ENCODE data around the gene QPCT. TPM values are rescaled to one million over a fixed set of nuclear protein-coding genes. Genes with fewer than 3 reads are reported as not detected.

QPCT gene
- total RNA-seq, 1 experiment from 2014 or later = 13.6 TPM

GRCh38 chr2:37322368-37322767 is 22.1 kb upstream of the QPCT start:
- Mint-ChIP-seq H3K36me3 (peaks cover 5% of the 10 kb centered on the region; the same call in 1 of the 2 replicates), H3K27me3 (ENCODE audit: low read depth) (peaks cover 20% of the 10 kb centered on the region), H3K4me3 (peak overlapping the region; percentile 98), H3K27ac (no peak overlapping the region), H3K9me3 (no peaks in the 10 kb centered on the region), H3K4me1 (peaks cover 65% of the 10 kb centered on the region)
- ChIA-PET CTCF (no interaction called here), POLR2A (no interaction called here)
- ATAC-seq = no peak
- no peak for DNase-seq (ENCODE audit: low spot score)
- TF ChIP-seq, protein P1, sequence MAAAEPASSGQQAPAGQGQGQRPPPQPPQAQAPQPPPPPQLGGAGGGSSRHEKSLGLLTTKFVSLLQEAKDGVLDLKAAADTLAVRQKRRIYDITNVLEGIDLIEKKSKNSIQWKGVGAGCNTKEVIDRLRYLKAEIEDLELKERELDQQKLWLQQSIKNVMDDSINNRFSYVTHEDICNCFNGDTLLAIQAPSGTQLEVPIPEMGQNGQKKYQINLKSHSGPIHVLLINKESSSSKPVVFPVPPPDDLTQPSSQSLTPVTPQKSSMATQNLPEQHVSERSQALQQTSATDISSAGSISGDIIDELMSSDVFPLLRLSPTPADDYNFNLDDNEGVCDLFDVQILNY (CRISPR knock-in tag; IDR thresholded peaks at IDR 0.05) = no peak
- TF ChIP-seq FOXK1 (CRISPR knock-in tag; IDR thresholded peaks at IDR 0.05) (no peak), STAT6 (CRISPR knock-in tag; conservative IDR thresholded peaks at IDR 0.05; ENCODE audit: low read depth) (no peak), CREB1 (CRISPR knock-in tag; IDR thresholded peaks at IDR 0.05) (no peak), MAX (CRISPR knock-in tag; IDR thresholded peaks at IDR 0.05) (no peak), PRRX2 (CRISPR knock-in tag; IDR thresholded peaks at IDR 0.05) (no peak)

DNA sequence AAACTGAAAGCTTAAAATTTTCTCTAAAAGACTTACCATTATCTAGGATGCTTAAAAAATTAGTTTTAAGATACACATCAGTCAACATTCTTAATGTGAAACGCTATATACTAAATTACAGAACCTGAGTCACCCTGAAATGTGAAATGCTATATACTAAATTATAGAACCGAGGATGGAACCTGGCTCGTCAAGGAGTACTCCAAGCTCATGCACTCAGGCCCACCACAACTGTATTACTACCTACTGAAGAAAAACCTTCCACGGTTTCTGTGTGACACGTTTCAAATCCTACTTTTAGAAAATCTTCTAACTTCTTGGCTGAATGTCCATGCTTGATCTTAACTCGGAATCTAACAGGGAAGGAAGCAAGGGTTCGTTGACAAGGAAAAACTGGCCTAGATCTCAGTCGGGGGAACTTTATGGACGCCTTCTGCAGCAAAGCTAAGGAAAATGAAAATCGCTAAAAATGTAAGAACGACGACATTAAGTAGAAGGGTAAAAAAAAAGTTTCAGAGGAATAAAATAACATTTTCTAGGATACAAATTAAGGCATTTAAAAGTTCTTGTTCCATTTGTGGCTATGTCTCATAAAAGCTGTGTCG is 21.2 kb upstream of the QPCT start:
- DNase-seq (ENCODE audit: low spot score) (no peak), ATAC-seq (no peak)
- TF ChIP-seq E2F1 (CRISPR knock-in tag; IDR thresholded peaks at IDR 0.05) (no peak), TEAD1 (CRISPR knock-in tag; IDR thresholded peaks at IDR 0.05) (no peak), ZNF232 (CRISPR knock-in tag; IDR thresholded peaks at IDR 0.05) (no peak), ZBTB21 (CRISPR knock-in tag; IDR thresholded peaks at IDR 0.05; ENCODE audit: borderline replicate concordance) (no peak), ZNF138 (CRISPR knock-in tag; conservative IDR thresholded peaks at IDR 0.05) (no peak), NFATC4 (CRISPR knock-in tag; IDR thresholded peaks at IDR 0.05) (no peak), ZNF219 (CRISPR knock-in tag; IDR thresholded peaks at IDR 0.05; ENCODE audit: borderline replicate concordance) (no peak), PRRX2 (CRISPR knock-in tag; IDR thresholded peaks at IDR 0.05) (no peak), E2F4 (CRISPR knock-in tag; IDR thresholded peaks at IDR 0.05; ENCODE audit: borderline replicate concordance, low read depth) (no peak), ZNF512 (CRISPR knock-in tag; IDR thresholded peaks at IDR 0.05; ENCODE audit: borderline replicate concordance) (no peak), ZMAT4 (CRISPR knock-in tag; IDR thresholded peaks at IDR 0.05) (no peak), RELA (CRISPR knock-in tag; IDR thresholded peaks at IDR 0.05; ENCODE audit: borderline replicate concordance) (no peak), CTCF (IDR thresholded peaks at IDR 0.05) (no peak), HMGA2 (CRISPR knock-in tag; IDR thresholded peaks at IDR 0.05) (no peak), ZNF416 (CRISPR knock-in tag; IDR thresholded peaks at IDR 0.05) (no peak), SOX15 (CRISPR knock-in tag; IDR thresholded peaks at IDR 0.05) (no peak), RORB (CRISPR knock-in tag; IDR thresholded peaks at IDR 0.05) (no peak), OVOL2 (CRISPR knock-in tag; IDR thresholded peaks at IDR 0.05; ENCODE audit: borderline replicate concordance) (no peak), MLX (CRISPR knock-in tag; IDR thresholded peaks at IDR 0.05) (no peak)
- CTCF ChIA-PET = no interaction called here
- peaks cover 5% of the 10 kb centered on the region; the same call in 1 of the 2 replicates for H3K36me3 Mint-ChIP-seq
- H3K27ac Mint-ChIP-seq = peak overlapping the region; percentile 0; the same call in 1 of the 2 replicates
- H3K27me3 Mint-ChIP-seq (ENCODE audit: low read depth) = peaks cover 20% of the 10 kb centered on the region
- peaks cover 56% of the 10 kb centered on the region for H3K4me1 Mint-ChIP-seq
- POLR2A ChIA-PET = no interaction called here
- H3K4me3 Mint-ChIP-seq = peak overlapping the region; percentile 98
- H3K9me3 Mint-ChIP-seq = no peaks in the 10 kb centered on the region
